Measurements from ENCODE around the gene MINK1. TPM values are rescaled to one million over a fixed set of nuclear protein-coding genes. Genes with fewer than 3 reads are reported as not detected.

MINK1 gene
- total and polyA plus RNA-seq, 9 donors, result 11.8 to 39.3 (median 29.1) TPM

- peaks cover 50% of the 10 kb centered on the region for H3K36me3 ChIP-seq (ENCODE audit: control insufficient read depth, insufficient read depth, low read length)
- H3K27ac ChIP-seq (ENCODE audit: low read length), result peak overlapping the region; percentile 98
- no peak overlapping the region for H3K4me3 ChIP-seq (ENCODE audit: low read length)
- H3K27me3 ChIP-seq (ENCODE audit: control insufficient read depth, insufficient read depth, low read length), result no peaks in the 10 kb centered on the region
- H3K4me1 ChIP-seq (ENCODE audit: control insufficient read depth, insufficient read depth, low read length), result peaks cover 41% of the 10 kb centered on the region
- no peaks in the 10 kb centered on the region for H3K9me3 ChIP-seq (replicated peaks; ENCODE audit: control insufficient read depth, low read depth, low read length)
- DNase-seq, result peak; percentile 57
- no CpG with 5 or more reads among the region's 4 CpGs for WGBS (ENCODE audit: insufficient coverage)
Observed at GRCh38 chr17:4945944-4946280, 112.8 kb downstream of the MINK1 start.

GRCh38 chr17:4946312-4946976 is 113.3 kb downstream of the MINK1 start:
- H3K36me3 ChIP-seq (ENCODE audit: control insufficient read depth, insufficient read depth, low read length), result peaks cover 49% of the 10 kb centered on the region
- H3K9me3 ChIP-seq (replicated peaks; ENCODE audit: control insufficient read depth, low read depth, low read length), result no peaks in the 10 kb centered on the region
- no peak for DNase-seq
- H3K4me1 ChIP-seq (ENCODE audit: control insufficient read depth, insufficient read depth, low read length), result peaks cover 41% of the 10 kb centered on the region
- H3K27me3 ChIP-seq (ENCODE audit: control insufficient read depth, insufficient read depth, low read length), result no peaks in the 10 kb centered on the region
- peak overlapping the region; percentile 90 for H3K4me3 ChIP-seq (ENCODE audit: low read length)
- H3K27ac ChIP-seq (ENCODE audit: low read length), result peak overlapping the region; percentile 98
- 71% methylated on average over 4 of the region's 16 CpGs for WGBS (ENCODE audit: insufficient coverage)

DNA sequence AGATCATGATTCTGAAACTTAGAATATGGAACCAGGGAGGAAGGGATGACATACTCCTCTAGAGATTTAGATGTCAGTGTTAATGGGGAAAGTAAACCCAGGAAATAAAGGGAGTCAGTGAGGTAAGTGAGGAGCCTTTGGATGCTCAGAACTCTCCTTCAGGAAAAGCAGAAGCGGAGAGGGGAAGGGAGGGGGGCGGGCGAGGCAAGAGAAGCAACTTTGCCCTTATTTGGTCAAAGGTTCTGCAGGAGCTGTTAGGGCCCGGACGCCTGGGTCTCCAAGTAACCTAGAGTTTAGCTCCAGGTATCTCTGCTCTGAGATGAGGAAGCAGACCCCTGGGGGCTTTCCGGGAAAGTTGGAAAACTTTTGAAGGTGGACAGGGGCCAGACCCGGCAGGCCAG is 113.9 kb downstream of the MINK1 start:
- peak; percentile 44 for DNase-seq
- peak overlapping the region; percentile 90 for H3K4me3 ChIP-seq (ENCODE audit: low read length)
- peaks cover 41% of the 10 kb centered on the region for H3K4me1 ChIP-seq (ENCODE audit: control insufficient read depth, insufficient read depth, low read length)
- H3K27ac ChIP-seq (ENCODE audit: low read length), result peak overlapping the region; percentile 98
- WGBS (ENCODE audit: insufficient coverage), result 0% methylated on average over 3 of the region's 7 CpGs
- peaks cover 46% of the 10 kb centered on the region for H3K36me3 ChIP-seq (ENCODE audit: control insufficient read depth, insufficient read depth, low read length)
- no peaks in the 10 kb centered on the region for H3K27me3 ChIP-seq (ENCODE audit: control insufficient read depth, insufficient read depth, low read length)
- no peaks in the 10 kb centered on the region for H3K9me3 ChIP-seq (replicated peaks; ENCODE audit: control insufficient read depth, low read depth, low read length)

Other genes starting within 250 kb of the MINK1 start
- 88.9 TPM for gene SMTNL2, start 248.8 kb upstream of the MINK1 start, total RNA-seq
- 100 to 1,000 TPM in 5 of 8 donors, 10 to 100 TPM in 3; 67.9 to 157 (median 113) TPM for gene SMTNL2, start 248.8 kb upstream of the MINK1 start, polyA plus RNA-seq (ENCODE audit: insufficient read depth in 1 of 8, insufficient read length in 8 of 8, low replicate concordance in 1 of 8)
- gene ALOX15, start 191.7 kb upstream of the MINK1 start, total RNA-seq, result 0.18 TPM
- gene ALOX15, start 191.7 kb upstream of the MINK1 start, polyA plus RNA-seq (ENCODE audit: insufficient read depth in 1 of 8, insufficient read length in 8 of 8, low replicate concordance in 1 of 8), result 1 to 10 TPM in 1 of 8 donors, under 1 TPM in 7; 0.07 to 1.4 (median 0.35) TPM
- gene PELP1, start 129.2 kb upstream of the MINK1 start, total RNA-seq, result 13.5 TPM
- gene PELP1, start 129.2 kb upstream of the MINK1 start, polyA plus RNA-seq (ENCODE audit: insufficient read depth in 1 of 8, insufficient read length in 8 of 8, low replicate concordance in 1 of 8), result 10 to 100 TPM; 27.1 to 39.2 (median 34.3) TPM
- gene ARRB2, start 122.7 kb upstream of the MINK1 start, total RNA-seq, result 12.9 TPM
- gene ARRB2, start 122.7 kb upstream of the MINK1 start, polyA plus RNA-seq (ENCODE audit: insufficient read depth in 1 of 8, insufficient read length in 8 of 8, low replicate concordance in 1 of 8), result 10 to 100 TPM; 16.5 to 29.1 (median 21.3) TPM
- gene MED11, start 101.9 kb upstream of the MINK1 start, total RNA-seq, result 21.9 TPM
- gene MED11, start 101.9 kb upstream of the MINK1 start, polyA plus RNA-seq (ENCODE audit: insufficient read depth in 1 of 8, insufficient read length in 8 of 8, low replicate concordance in 1 of 8), result 10 to 100 TPM; 14.4 to 20.2 (median 17.3) TPM
- gene ZMYND15, start 93.5 kb upstream of the MINK1 start, total RNA-seq, result 0.27 TPM
- under 1 TPM; 0.15 to 0.79 (median 0.36) TPM for gene ZMYND15, start 93.5 kb upstream of the MINK1 start, polyA plus RNA-seq (ENCODE audit: insufficient read depth in 1 of 8, insufficient read length in 8 of 8, low replicate concordance in 1 of 8)
- gene CXCL16, start 93.4 kb upstream of the MINK1 start, total RNA-seq, result 1.7 TPM
- gene CXCL16, start 93.4 kb upstream of the MINK1 start, polyA plus RNA-seq (ENCODE audit: insufficient read depth in 1 of 8, insufficient read length in 8 of 8, low replicate concordance in 1 of 8), result 1 to 10 TPM; 2.9 to 8.3 (median 4.7) TPM
- not detected for gene TM4SF5, start 61.5 kb upstream of the MINK1 start, total RNA-seq
- gene TM4SF5, start 61.5 kb upstream of the MINK1 start, polyA plus RNA-seq (ENCODE audit: insufficient read depth in 1 of 8, insufficient read length in 8 of 8, low replicate concordance in 1 of 8), result 1 to 10 TPM in 1 of 8 donors, under 1 TPM in 1, not detected in 6; 0.36 to 2.2 TPM
- 8.2 TPM for gene VMO1, start 47.0 kb upstream of the MINK1 start, total RNA-seq
- 10 to 100 TPM in 1 of 8 donors, 1 to 10 TPM in 7; 3.0 to 12.7 (median 5.9) TPM for gene VMO1, start 47.0 kb upstream of the MINK1 start, polyA plus RNA-seq (ENCODE audit: insufficient read depth in 1 of 8, insufficient read length in 8 of 8, low replicate concordance in 1 of 8)
- not detected for gene GLTPD2, start 44.4 kb upstream of the MINK1 start, total RNA-seq
- gene GLTPD2, start 44.4 kb upstream of the MINK1 start, polyA plus RNA-seq (ENCODE audit: insufficient read depth in 1 of 8, insufficient read length in 8 of 8, low replicate concordance in 1 of 8), result 1 to 10 TPM in 2 of 8 donors, under 1 TPM in 6; 0.41 to 2.2 (median 0.84) TPM
- gene PSMB6, start 37.2 kb upstream of the MINK1 start, total RNA-seq, result 125 TPM
- 100 to 1,000 TPM in 7 of 8 donors, 10 to 100 TPM in 1; 99.0 to 110 (median 107) TPM for gene PSMB6, start 37.2 kb upstream of the MINK1 start, polyA plus RNA-seq (ENCODE audit: insufficient read depth in 1 of 8, insufficient read length in 8 of 8, low replicate concordance in 1 of 8)
- gene PLD2, start 26.2 kb upstream of the MINK1 start, total RNA-seq, result 22.2 TPM
- gene PLD2, start 26.2 kb upstream of the MINK1 start, polyA plus RNA-seq (ENCODE audit: insufficient read depth in 1 of 8, insufficient read length in 8 of 8, low replicate concordance in 1 of 8), result 10 to 100 TPM; 22.4 to 36.9 (median 28.2) TPM
- 2.8 TPM for gene C17orf107, start 66.2 kb downstream of the MINK1 start, total RNA-seq
- gene C17orf107, start 66.2 kb downstream of the MINK1 start, polyA plus RNA-seq (ENCODE audit: insufficient read depth in 1 of 8, insufficient read length in 8 of 8, low replicate concordance in 1 of 8), result 1 to 10 TPM in 6 of 8 donors, under 1 TPM in 2; 0.80 to 3.1 (median 1.4) TPM
- 1.5 TPM for gene CHRNE, start 69.8 kb downstream of the MINK1 start, total RNA-seq
- 1 to 10 TPM in 6 of 8 donors, under 1 TPM in 2; 0.53 to 2.5 (median 1.4) TPM for gene CHRNE, start 69.8 kb downstream of the MINK1 start, polyA plus RNA-seq (ENCODE audit: insufficient read depth in 1 of 8, insufficient read length in 8 of 8, low replicate concordance in 1 of 8)
- 0.04 TPM for gene GP1BA, start 98.9 kb downstream of the MINK1 start, total RNA-seq
- gene GP1BA, start 98.9 kb downstream of the MINK1 start, polyA plus RNA-seq (ENCODE audit: insufficient read depth in 1 of 8, insufficient read length in 8 of 8, low replicate concordance in 1 of 8), result 1 to 10 TPM in 4 of 8 donors, under 1 TPM in 4; 0.69 to 1.3 (median 0.93) TPM
- 39.8 TPM for gene SLC25A11, start 106.7 kb downstream of the MINK1 start, total RNA-seq
- gene SLC25A11, start 106.7 kb downstream of the MINK1 start, polyA plus RNA-seq (ENCODE audit: insufficient read depth in 1 of 8, insufficient read length in 8 of 8, low replicate concordance in 1 of 8), result 10 to 100 TPM; 51.3 to 60.3 (median 56.0) TPM
- 34.6 TPM for gene RNF167, start 106.9 kb downstream of the MINK1 start, total RNA-seq
- 10 to 100 TPM; 66.0 to 71.5 (median 69.6) TPM for gene RNF167, start 106.9 kb downstream of the MINK1 start, polyA plus RNA-seq (ENCODE audit: insufficient read depth in 1 of 8, insufficient read length in 8 of 8, low replicate concordance in 1 of 8)
- 175 TPM for gene PFN1, start 115.2 kb downstream of the MINK1 start, total RNA-seq
- gene PFN1, start 115.2 kb downstream of the MINK1 start, polyA plus RNA-seq (ENCODE audit: insufficient read depth in 1 of 8, insufficient read length in 8 of 8, low replicate concordance in 1 of 8), result 100 to 1,000 TPM; 413 to 498 (median 454) TPM
- gene ENO3, start 117.8 kb downstream of the MINK1 start, total RNA-seq, result 1,492 TPM
- 1,000 to 10,000 TPM in 6 of 8 donors, 100 to 1,000 TPM in 2; 815 to 2,459 (median 1,732) TPM for gene ENO3, start 117.8 kb downstream of the MINK1 start, polyA plus RNA-seq (ENCODE audit: insufficient read depth in 1 of 8, insufficient read length in 8 of 8, low replicate concordance in 1 of 8)
- gene SPAG7, start 134.5 kb downstream of the MINK1 start, total RNA-seq, result 77.7 TPM
- gene SPAG7, start 134.5 kb downstream of the MINK1 start, polyA plus RNA-seq (ENCODE audit: insufficient read depth in 1 of 8, insufficient read length in 8 of 8, low replicate concordance in 1 of 8), result 100 to 1,000 TPM in 6 of 8 donors, 10 to 100 TPM in 2; 91.7 to 122 (median 103) TPM
- 4.4 TPM for gene CAMTA2, start 154.3 kb downstream of the MINK1 start, total RNA-seq
- gene CAMTA2, start 154.3 kb downstream of the MINK1 start, polyA plus RNA-seq (ENCODE audit: insufficient read depth in 1 of 8, insufficient read length in 8 of 8, low replicate concordance in 1 of 8), result 10 to 100 TPM; 15.8 to 25.2 (median 22.3) TPM
- gene INCA1, start 164.2 kb downstream of the MINK1 start, total RNA-seq, result 0.93 TPM
- 1 to 10 TPM; 2.8 to 5.4 (median 4.0) TPM for gene INCA1, start 164.2 kb downstream of the MINK1 start, polyA plus RNA-seq (ENCODE audit: insufficient read depth in 1 of 8, insufficient read length in 8 of 8, low replicate concordance in 1 of 8)
- gene KIF1C, start 164.6 kb downstream of the MINK1 start, total RNA-seq, result 57.0 TPM
- 100 to 1,000 TPM in 2 of 8 donors, 10 to 100 TPM in 6; 82.5 to 103 (median 95.4) TPM for gene KIF1C, start 164.6 kb downstream of the MINK1 start, polyA plus RNA-seq (ENCODE audit: insufficient read depth in 1 of 8, insufficient read length in 8 of 8, low replicate concordance in 1 of 8)
- gene SLC52A1, start 202.1 kb downstream of the MINK1 start, total RNA-seq, result 0.04 TPM
- gene SLC52A1, start 202.1 kb downstream of the MINK1 start, polyA plus RNA-seq (ENCODE audit: insufficient read depth in 1 of 8, insufficient read length in 8 of 8, low replicate concordance in 1 of 8), result under 1 TPM in 7 of 8 donors, not detected in 1; 0.07 to 0.31 (median 0.12) TPM
- gene ZFP3, start 245.1 kb downstream of the MINK1 start, total RNA-seq, result 6.3 TPM
- gene ZFP3, start 245.1 kb downstream of the MINK1 start, polyA plus RNA-seq (ENCODE audit: insufficient read depth in 1 of 8, insufficient read length in 8 of 8, low replicate concordance in 1 of 8), result 10 to 100 TPM in 4 of 8 donors, 1 to 10 TPM in 4; 8.1 to 12.6 (median 10.4) TPM

All from muscle of leg (tissue), 11 donors.